ENCODE results near the gene YIPF1.

Gene YIPF1

DNA sequence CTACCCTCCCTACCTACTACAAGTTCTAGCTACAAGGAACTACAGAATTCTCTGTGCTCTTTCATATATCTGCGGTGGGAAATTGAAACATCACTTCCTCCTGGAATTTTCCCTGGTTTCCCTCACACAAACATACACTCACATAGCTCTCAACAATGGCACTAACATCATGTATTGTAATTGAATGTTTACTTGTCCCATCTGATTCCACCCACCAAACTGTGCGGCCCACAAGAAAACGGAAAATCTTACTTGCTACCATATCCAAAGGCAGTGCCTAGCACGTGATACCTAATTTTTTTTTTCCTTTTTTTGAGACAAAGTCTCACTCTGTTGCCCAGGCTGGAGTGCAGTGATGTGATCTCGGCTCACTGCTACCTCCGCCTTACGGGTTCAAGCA, 85.4 kb downstream of the YIPF1 start:
- DNase-seq (ENCODE audit: extremely low spot score, insufficient read length, low read depth) (no peak), FAIRE-seq (no peak)

Data from GM18507 (cell line).